ENCODE results near the gene NBL1. TPM values are rescaled to one million over a fixed set of nuclear protein-coding genes. Genes with fewer than 3 reads are reported as not detected.

Gene NBL1
- polyA plus RNA-seq, 1 experiment, result 171 TPM

DNA sequence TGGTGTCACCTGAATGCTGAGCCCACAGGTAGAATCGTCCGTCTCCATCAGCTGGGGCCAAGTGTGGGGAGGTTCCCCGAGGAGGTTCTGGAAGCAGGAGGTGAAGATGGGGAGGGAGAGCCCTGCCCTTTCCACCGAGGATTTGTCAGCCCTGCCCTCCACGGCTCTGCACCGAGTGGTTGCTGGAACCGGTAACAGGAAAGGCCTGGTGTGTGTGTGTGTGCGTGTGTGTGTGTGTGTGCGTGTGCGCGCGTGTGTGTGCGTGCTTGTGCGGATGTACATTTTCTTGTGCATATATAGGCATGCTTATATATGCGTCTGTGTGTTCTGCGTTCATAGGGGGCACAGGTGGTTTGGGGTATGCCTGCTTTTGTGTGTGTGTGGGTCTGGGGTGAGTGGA is 3.5 kb downstream of the NBL1 start:
- CTCF ChIA-PET, result interaction anchor here (1.2 to 2.4 kb wide), 5 partner anchors 12 to 304 kb away, joined by 3 to 11 read pairs (median 5); no protein-coding TSS in a partner anchor
- TF ChIP-seq, protein P1, sequence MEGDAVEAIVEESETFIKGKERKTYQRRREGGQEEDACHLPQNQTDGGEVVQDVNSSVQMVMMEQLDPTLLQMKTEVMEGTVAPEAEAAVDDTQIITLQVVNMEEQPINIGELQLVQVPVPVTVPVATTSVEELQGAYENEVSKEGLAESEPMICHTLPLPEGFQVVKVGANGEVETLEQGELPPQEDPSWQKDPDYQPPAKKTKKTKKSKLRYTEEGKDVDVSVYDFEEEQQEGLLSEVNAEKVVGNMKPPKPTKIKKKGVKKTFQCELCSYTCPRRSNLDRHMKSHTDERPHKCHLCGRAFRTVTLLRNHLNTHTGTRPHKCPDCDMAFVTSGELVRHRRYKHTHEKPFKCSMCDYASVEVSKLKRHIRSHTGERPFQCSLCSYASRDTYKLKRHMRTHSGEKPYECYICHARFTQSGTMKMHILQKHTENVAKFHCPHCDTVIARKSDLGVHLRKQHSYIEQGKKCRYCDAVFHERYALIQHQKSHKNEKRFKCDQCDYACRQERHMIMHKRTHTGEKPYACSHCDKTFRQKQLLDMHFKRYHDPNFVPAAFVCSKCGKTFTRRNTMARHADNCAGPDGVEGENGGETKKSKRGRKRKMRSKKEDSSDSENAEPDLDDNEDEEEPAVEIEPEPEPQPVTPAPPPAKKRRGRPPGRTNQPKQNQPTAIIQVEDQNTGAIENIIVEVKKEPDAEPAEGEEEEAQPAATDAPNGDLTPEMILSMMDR (IDR thresholded peaks at IDR 0.05; ENCODE audit: insufficient read depth, low read depth, low read length), result no peak
- no peaks in the 10 kb centered on the region for H3K27me3 ChIP-seq (ENCODE audit: control insufficient read depth, insufficient read depth, low read length)
- no peaks in the 10 kb centered on the region; the same call in 1 of the 2 replicates for H3K36me3 ChIP-seq (ENCODE audit: control insufficient read depth, insufficient read depth, low read length)
- H3K4me3 ChIP-seq (ENCODE audit: low read depth, low read length), result peak overlapping the region; percentile 24; the same call in 1 of the 2 replicates
- no peak for DNase-seq (ENCODE audit: low read depth)
- POLR2A ChIA-PET, result no interaction called here

DNA sequence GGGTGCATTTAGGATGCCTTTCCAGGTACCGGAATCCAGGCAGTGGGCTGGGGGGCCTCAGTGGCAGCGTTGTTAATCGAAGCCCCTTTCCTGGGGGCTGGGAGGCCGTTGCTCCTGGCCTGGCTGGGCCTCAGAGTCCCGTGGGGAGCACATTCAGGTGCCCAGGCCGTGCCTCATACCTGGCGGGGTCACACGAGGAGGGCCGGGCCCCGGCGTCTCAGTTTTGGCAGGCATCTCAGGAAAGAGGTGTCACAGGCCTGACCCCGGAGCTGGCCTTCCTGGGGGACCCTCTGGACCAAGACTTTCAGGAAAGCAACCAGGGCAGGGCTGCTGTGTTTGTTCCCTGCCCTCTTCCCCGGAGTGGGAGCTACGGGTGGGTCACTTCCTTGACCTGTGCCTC is 4.1 kb downstream of the NBL1 start:
- H3K4me3 ChIP-seq (ENCODE audit: low read depth, low read length), result no peak overlapping the region
- H3K36me3 ChIP-seq (ENCODE audit: control insufficient read depth, insufficient read depth, low read length), result no peaks in the 10 kb centered on the region; the same call in 1 of the 2 replicates
- CTCF ChIA-PET, result interaction anchor here (0.7 to 6.9 kb wide), 11 partner anchors 14 to 393 kb away, joined by 3 to 38 read pairs (median 5); no protein-coding TSS in a partner anchor
- POLR2A ChIA-PET, result no interaction called here
- no peaks in the 10 kb centered on the region for H3K27me3 ChIP-seq (ENCODE audit: control insufficient read depth, insufficient read depth, low read length)
- TF ChIP-seq, protein P1 (IDR thresholded peaks at IDR 0.05; ENCODE audit: insufficient read depth, low read depth, low read length), result no peak
- DNase-seq (ENCODE audit: low read depth), result no peak

DNA sequence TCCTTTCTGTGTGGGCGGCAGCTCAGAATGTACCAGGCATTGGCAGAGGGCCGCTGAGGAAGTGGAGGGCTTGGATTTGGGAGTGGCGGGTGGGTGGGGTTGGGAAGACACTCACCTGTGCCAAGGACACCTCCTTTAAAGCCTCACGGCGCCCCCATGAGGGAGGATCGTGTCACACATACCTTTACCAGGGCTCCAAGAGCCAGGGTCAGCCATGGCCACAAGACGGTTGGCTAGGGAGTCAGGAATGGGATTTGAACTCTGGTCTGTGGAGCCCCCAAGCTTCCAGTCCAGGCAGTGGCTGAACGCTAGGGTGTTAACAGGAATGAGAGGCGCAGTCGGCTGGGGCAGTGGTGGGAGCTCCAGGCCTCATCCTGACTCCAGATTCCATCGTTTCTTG is 4.6 kb downstream of the NBL1 start:
- H3K4me3 ChIP-seq (ENCODE audit: low read depth, low read length), result no peak overlapping the region
- POLR2A ChIA-PET, result no interaction called here
- H3K27me3 ChIP-seq (ENCODE audit: control insufficient read depth, insufficient read depth, low read length), result no peaks in the 10 kb centered on the region
- no peak for DNase-seq (ENCODE audit: low read depth)
- CTCF ChIA-PET, result interaction anchor here (0.6 to 6.9 kb wide), 13 partner anchors 13 to 394 kb away, joined by 3 to 38 read pairs (median 5); no protein-coding TSS in a partner anchor
- TF ChIP-seq, protein P1 (IDR thresholded peaks at IDR 0.05; ENCODE audit: insufficient read depth, low read depth, low read length), result peak; percentile 36
- no peaks in the 10 kb centered on the region; the same call in 1 of the 2 replicates for H3K36me3 ChIP-seq (ENCODE audit: control insufficient read depth, insufficient read depth, low read length)

DNA sequence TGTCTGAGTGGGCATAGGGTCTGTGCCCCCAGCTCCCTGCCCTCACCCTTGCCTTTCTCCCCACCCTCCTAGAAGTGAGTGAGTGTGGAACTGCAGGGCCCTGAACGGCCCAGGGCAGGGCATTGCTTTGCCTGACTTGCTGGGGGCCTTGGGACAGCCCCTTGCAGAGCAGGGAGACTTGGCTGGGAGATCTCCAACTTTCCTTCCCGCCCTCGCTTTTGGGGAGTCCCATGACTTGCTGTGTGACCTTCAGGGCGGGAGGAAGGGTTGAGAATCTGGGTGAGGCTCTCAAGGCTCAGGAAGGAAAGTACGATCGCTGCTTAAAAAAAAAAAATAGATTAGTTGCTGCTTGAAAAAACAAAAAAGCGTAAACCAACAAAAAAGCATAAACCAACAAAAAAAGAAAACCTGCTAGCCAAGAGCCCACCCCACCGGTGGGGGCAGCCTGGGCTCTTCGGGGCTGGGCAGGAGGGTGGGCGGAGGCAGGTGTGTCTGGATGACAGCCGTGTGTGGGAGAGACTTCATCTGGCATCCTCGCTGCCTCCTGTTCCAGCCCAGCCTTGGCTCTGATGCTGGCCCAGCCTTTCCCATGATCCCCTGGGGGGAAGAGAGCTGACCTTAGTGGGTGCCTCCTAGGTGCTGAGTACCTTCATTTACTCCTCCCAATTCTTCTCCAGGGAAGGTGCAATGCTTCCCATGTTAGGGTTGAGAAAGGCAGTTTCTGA is 6.5 kb downstream of the NBL1 start:
- CTCF ChIA-PET, result interaction anchor here (0.6 to 6.9 kb wide), 39 partner anchors 11 to 478 kb away, joined by 3 to 38 read pairs (median 4); no protein-coding TSS in a partner anchor
- Histone ChIP-seq H3K27me3 (ENCODE audit: control insufficient read depth, insufficient read depth, low read length) (no peaks in the 10 kb centered on the region), H3K36me3 (ENCODE audit: control insufficient read depth, insufficient read depth, low read length) (peaks cover 6% of the 10 kb centered on the region), H3K4me3 (ENCODE audit: low read depth, low read length) (no peak overlapping the region)
- TF ChIP-seq, protein P1 (IDR thresholded peaks at IDR 0.05; ENCODE audit: insufficient read depth, low read depth, low read length), result no peak
- DNase-seq (ENCODE audit: low read depth), result no peak
- POLR2A ChIA-PET, result no interaction called here

DNA sequence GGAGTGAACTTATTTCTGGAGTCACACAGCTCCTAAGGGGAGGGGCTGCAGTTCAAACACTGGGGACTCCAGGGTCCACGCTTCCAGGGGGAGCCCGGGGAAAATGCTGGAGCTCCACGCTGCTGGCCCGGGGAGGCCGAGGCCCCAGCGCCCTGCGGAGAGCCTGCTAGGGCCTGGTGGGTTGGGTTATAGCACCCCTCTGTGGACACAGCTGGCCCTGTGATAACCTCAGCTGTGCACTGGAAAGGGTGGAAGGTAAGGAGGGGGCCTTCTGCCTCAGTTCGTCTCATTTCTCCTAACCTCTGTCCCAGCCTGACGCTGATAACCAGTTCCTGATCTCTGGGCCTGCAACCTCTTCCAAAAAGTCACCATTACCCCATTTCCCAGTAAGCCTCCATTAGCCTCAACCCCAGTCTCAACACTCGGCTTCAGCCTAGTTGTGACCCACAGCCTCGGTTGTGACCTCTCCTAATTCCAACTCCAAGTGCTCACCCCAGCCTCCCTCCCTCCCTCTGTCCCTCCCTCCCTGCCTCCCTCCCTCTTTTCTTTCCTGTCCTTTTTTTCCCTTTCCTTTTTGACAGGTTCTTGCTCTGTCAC is 7.1 kb downstream of the NBL1 start:
- DNase-seq (ENCODE audit: low read depth), result no peak
- H3K4me3 ChIP-seq (ENCODE audit: low read depth, low read length), result no peak overlapping the region

More for the DNA sequence above, 7.1 kb downstream of the NBL1 start:
- no peaks in the 10 kb centered on the region for H3K27me3 ChIP-seq (ENCODE audit: control insufficient read depth, insufficient read depth, low read length)
- CTCF ChIA-PET, result interaction anchor here (0.6 to 6.9 kb wide), 39 partner anchors 11 to 479 kb away, joined by 3 to 38 read pairs (median 4); no protein-coding TSS in a partner anchor
- peaks cover 9% of the 10 kb centered on the region for H3K36me3 ChIP-seq (ENCODE audit: control insufficient read depth, insufficient read depth, low read length)
- POLR2A ChIA-PET, result interaction anchor here (0.5 kb wide), 1 partner anchor 8 kb away, joined by 3 read pairs; no protein-coding TSS in a partner anchor
- TF ChIP-seq, protein P1 (IDR thresholded peaks at IDR 0.05; ENCODE audit: insufficient read depth, low read depth, low read length), result peak; percentile 76
